Measurements from ENCODE around the gene EXD1. TPM values are rescaled to one million over a fixed set of nuclear protein-coding genes. Genes with fewer than 3 reads are reported as not detected.
"Not testable (repeated sequence)": the region's sequence is repeated elsewhere in the genome, so short reads cannot be mapped to it uniquely, and the experiment has no call there.

EXD1 gene
- total and polyA plus RNA-seq, 7 donors = 0.03 TPM; not detected in 6

DNA sequence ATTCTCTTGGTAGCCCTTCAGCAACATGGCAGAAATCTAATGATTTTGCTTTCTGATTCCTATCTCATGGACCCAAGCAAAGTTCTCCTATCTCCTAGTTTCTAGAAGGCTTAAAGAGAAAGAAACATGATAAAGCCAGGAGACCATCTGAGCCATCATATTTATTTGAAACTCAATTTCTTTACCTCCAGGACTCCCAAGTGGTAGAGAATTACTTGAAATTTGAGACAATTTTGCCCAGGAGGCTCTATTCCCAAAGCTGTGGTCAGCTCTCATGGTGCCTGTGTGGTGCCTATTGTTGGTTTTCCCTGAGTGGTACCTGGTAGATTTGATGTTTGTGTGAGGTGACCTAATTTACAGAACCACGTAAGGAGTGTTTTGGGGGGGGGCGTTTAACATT, 39.3 kb upstream of the EXD1 start:
- TF ChIP-seq, protein P1, sequence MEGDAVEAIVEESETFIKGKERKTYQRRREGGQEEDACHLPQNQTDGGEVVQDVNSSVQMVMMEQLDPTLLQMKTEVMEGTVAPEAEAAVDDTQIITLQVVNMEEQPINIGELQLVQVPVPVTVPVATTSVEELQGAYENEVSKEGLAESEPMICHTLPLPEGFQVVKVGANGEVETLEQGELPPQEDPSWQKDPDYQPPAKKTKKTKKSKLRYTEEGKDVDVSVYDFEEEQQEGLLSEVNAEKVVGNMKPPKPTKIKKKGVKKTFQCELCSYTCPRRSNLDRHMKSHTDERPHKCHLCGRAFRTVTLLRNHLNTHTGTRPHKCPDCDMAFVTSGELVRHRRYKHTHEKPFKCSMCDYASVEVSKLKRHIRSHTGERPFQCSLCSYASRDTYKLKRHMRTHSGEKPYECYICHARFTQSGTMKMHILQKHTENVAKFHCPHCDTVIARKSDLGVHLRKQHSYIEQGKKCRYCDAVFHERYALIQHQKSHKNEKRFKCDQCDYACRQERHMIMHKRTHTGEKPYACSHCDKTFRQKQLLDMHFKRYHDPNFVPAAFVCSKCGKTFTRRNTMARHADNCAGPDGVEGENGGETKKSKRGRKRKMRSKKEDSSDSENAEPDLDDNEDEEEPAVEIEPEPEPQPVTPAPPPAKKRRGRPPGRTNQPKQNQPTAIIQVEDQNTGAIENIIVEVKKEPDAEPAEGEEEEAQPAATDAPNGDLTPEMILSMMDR (IDR thresholded peaks at IDR 0.05) = no peak
- TF ChIP-seq EP300 (IDR thresholded peaks at IDR 0.05) (no peak), POLR2A (IDR thresholded peaks at IDR 0.05) (no peak), POLR2AphosphoS5 (IDR thresholded peaks at IDR 0.05) (no peak)
- Histone ChIP-seq H3K27me3 (no peaks in the 10 kb centered on the region), H3K36me3 (peaks cover 0 to 67% (median 7%) of the 10 kb centered on the region in 4 donors), H3K9me3 (no peaks in the 10 kb centered on the region), H3K4me3 (no peak overlapping the region), H3K27ac (no peak overlapping the region), H3K4me1 (no peaks in the 10 kb centered on the region)
- WGBS, 2 donors = 98 to 99% methylated on average over 2 of the region's 2 CpGs
- no peak for DNase-seq
- intact Hi-C loops (cut with DNase I) = no loop called here

DNA sequence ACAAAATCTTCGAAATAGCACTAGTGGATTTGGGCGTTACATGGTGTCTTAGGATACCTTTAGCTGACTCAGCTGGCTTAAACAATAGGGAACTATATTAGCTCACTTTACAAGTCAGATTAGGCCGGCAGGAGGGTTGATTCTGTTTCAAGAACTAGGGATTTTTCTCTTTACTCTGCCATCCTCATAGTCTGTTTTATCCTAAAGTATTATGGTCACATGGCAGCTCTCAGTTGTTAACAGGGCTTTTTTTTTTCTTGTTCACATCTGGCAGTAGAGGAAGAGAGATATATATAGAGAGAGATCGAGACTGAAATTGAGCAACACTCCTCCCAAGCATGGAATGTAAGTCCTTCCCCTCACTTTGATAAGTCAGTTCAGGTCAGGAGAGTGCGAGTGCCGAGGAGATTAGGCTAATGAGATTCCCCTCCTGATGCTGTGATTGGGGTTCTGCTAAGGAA, 33.4 kb upstream of the EXD1 start:
- intact Hi-C loops (cut with DNase I) = no loop called here
- Histone ChIP-seq H3K27ac (no peak overlapping the region), H3K4me3 (no peak overlapping the region), H3K4me1 (no peaks in the 10 kb centered on the region), H3K36me3 (peaks cover 0 to 48% (median 26%) of the 10 kb centered on the region in 4 donors), H3K27me3 (no peaks in the 10 kb centered on the region), H3K9me3 (no peaks in the 10 kb centered on the region)
- 82 to 90% methylated on average over 6 of the region's 6 CpGs for WGBS, 2 donors
- TF ChIP-seq, protein P1 (IDR thresholded peaks at IDR 0.05) = no peak
- no peak for TF ChIP-seq POLR2AphosphoS5 (IDR thresholded peaks at IDR 0.05)
- TF ChIP-seq POLR2A (IDR thresholded peaks at IDR 0.05) = no peak
- TF ChIP-seq EP300 (IDR thresholded peaks at IDR 0.05) = no peak
- DNase-seq = no peak

DNA sequence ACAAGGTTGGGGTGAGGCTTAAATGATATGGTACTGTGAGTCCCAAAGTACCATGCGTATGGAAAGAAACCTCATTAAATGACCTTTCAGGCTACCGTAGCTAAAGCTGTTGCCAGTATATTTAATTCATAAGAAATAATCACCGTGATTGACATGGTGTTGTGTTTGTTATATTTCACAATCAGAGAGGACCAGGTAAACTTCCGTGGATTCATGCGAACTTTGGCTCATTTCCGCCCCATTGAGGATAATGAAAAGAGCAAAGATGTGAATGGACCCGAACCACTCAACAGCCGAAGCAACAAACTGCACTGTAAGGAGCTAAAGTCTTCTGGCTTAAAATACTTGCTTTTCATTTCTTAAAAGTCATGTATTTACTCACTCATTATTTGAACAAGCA, 32.0 kb upstream of the EXD1 start:
- Histone ChIP-seq H3K4me1 (no peaks in the 10 kb centered on the region), H3K27me3 (no peaks in the 10 kb centered on the region), H3K36me3 (peaks cover 0 to 61% (median 28%) of the 10 kb centered on the region in 4 donors), H3K9me3 (no peaks in the 10 kb centered on the region), H3K27ac (no peak overlapping the region), H3K4me3 (no peak overlapping the region)
- WGBS, 2 donors = 96 to 97% methylated on average over 8 of the region's 8 CpGs
- no peak for DNase-seq
- TF ChIP-seq EP300 (IDR thresholded peaks at IDR 0.05) = no peak
- TF ChIP-seq POLR2AphosphoS5 (IDR thresholded peaks at IDR 0.05) = no peak
- no peak for TF ChIP-seq POLR2A (IDR thresholded peaks at IDR 0.05)
- TF ChIP-seq, protein P1 (IDR thresholded peaks at IDR 0.05) = no peak
- intact Hi-C loops (cut with DNase I) = no loop called here

DNA sequence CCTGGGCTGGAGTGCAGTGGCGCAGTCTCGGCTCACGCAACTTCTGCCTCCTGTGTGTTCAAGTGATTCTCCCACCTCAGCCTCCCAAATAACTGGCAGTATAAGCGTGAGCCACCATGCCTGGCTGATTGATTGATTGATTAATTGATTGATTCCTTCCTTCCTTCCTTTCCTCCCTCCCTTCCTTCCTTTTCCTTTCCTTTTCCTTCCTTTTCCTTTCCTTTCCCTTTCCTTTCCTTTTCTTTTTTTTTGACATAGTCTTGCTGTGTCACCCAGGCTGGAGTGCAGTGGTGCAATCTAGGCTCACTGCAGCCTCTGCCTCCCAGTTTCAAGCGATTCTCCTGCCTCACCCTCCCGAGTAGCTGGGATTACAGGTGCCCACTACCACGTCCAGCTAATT, 30.4 kb upstream of the EXD1 start:
- H3K4me1 ChIP-seq; intact Hi-C loops (cut with DNase I): not testable (repeated sequence)
- WGBS, 2 donors = 96 to 98% methylated on average over 7 of the region's 7 CpGs

DNA sequence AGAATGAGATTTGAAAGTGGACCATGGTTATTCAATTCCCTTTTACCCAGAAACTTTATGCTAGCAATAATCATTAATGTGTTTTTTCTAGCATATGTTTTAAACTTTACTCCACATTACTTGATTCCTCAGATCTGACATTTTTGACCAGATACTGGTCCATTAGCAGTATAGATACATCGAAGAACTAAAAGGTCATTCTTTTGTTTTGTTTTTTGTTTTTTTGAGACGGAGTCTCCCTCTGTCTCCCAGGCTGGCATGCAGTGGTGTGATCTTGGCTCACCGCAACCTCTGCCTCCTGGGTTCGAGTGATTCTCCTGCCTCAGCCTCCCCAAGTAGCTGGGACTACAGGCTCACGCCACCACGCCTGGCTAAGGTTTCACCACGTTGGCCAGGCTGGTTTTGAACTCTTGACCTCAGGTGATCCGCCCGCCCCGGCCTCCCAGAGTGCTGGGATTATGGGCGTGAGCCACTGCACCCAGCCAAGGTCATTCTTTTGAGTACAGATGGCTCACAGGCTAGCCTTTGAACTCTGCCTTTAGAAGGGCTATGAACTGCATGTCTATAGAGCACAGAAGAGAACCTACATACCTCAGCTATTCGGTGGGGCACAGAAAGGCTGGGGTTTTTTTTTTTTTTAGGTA, 29.1 kb upstream of the EXD1 start:
- no peaks in the 10 kb centered on the region for H3K27me3 ChIP-seq
- no peak overlapping the region for H3K4me3 ChIP-seq
- DNase-seq = no peak
- no peak overlapping the region for H3K27ac ChIP-seq
- intact Hi-C loops (cut with DNase I) = no loop called here
- 42 to 65% methylated on average over 12 of the region's 12 CpGs for WGBS, 2 donors
- H3K4me1 ChIP-seq = no peaks in the 10 kb centered on the region
- TF ChIP-seq EP300 (IDR thresholded peaks at IDR 0.05) = no peak
- TF ChIP-seq POLR2A (IDR thresholded peaks at IDR 0.05) = no peak
- TF ChIP-seq, protein P1 (IDR thresholded peaks at IDR 0.05) = no peak
- TF ChIP-seq POLR2AphosphoS5 (IDR thresholded peaks at IDR 0.05) = no peak
- no peaks in the 10 kb centered on the region for H3K9me3 ChIP-seq
- H3K36me3 ChIP-seq = peaks cover 0 to 53% (median 20%) of the 10 kb centered on the region in 4 donors

More for the DNA sequence above, 30.4 kb upstream of the EXD1 start:
- DNase-seq, H3K27me3 ChIP-seq, H3K27ac ChIP-seq, H3K4me3 ChIP-seq, H3K9me3 ChIP-seq: not testable (repeated sequence)
- H3K36me3 ChIP-seq = peaks cover 0 to 60% (median 25%) of the 10 kb centered on the region in 4 donors
